Fibroblast of lung (primary cell): ENCODE measurements around the gene GLO1.

Experiments used
- CTCF ChIP-seq, 2 donors: IDR thresholded peaks in 1 of 2; conservative IDR thresholded peaks in 1 of 2; 1 replicate in 1 of 2; 2 replicates in 1 of 2; pipeline ENCODE4 v1.5.1; 2011 to 2012; ENCODE audit warnings: low read length in 2 of 2, control low read depth in 1 of 2, inconsistent platforms in 1 of 2, low read depth in 1 of 2, mild to moderate bottlenecking in 1 of 2
- EZH2 ChIP-seq: IDR thresholded peaks from 2 replicates; pipeline ENCODE4 v1.5.1; 2012; ENCODE audit warnings: low read length, control low read depth, mild to moderate bottlenecking; ENCODE audit errors: missing control alignments

GRCh38 chr6:38722038-38722437 lies 19.1 kb upstream of the GLO1 start:
- TF ChIP-seq CTCF (conservative IDR thresholded peaks at IDR 0.05 in 1 of 2, IDR thresholded peaks at IDR 0.05 in 1 of 2; ENCODE audit: low read depth in 1 of 2, low read length in 2 of 2) = no peak
- no peak for TF ChIP-seq EZH2
